Measurements from ENCODE around the gene MPLKIP.
"Not testable (repeated sequence)": the region's sequence is repeated elsewhere in the genome, so short reads cannot be mapped to it uniquely, and the experiment has no call there.

MPLKIP gene

GRCh38 chr7:40134428-40135316, at the start of gene MPLKIP, which contains the start of gene SUGCT:
MPLKIP (minus strand) TSS chr7:40134622; CDS start chr7:40134567, 55 bp downstream.
SUGCT (plus strand) TSS chr7:40135005.
- peak; percentile 68 for DNase-seq

GRCh38 chr7:40182452-40182851, 48.0 kb upstream of the MPLKIP start:
- no peak for DNase-seq

- no peak for DNase-seq
Measured at GRCh38 chr7:40177071-40177470, 42.6 kb upstream of the MPLKIP start.

- no peak for DNase-seq
Measured at GRCh38 chr7:40175725-40176510, 41.5 kb upstream of the MPLKIP start.

GRCh38 chr7:40175256-40175655, 40.8 kb upstream of the MPLKIP start:
- not testable (repeated sequence) for DNase-seq

GRCh38 chr7:40173121-40173520, 38.7 kb upstream of the MPLKIP start:
- not testable (repeated sequence) for DNase-seq

- not testable (repeated sequence) for DNase-seq
Measured at GRCh38 chr7:40168266-40168665, 33.8 kb upstream of the MPLKIP start.

GRCh38 chr7:40167291-40167690, 32.9 kb upstream of the MPLKIP start:
- no peak for DNase-seq

GRCh38 chr7:40165216-40165615, 30.8 kb upstream of the MPLKIP start:
- DNase-seq, result no peak

- DNase-seq, result no peak
Measured at GRCh38 chr7:40162516-40162915, 28.1 kb upstream of the MPLKIP start.

- no peak for DNase-seq
Measured at GRCh38 chr7:40156988-40157387, 22.6 kb upstream of the MPLKIP start.

- no peak for DNase-seq
Measured at GRCh38 chr7:40151504-40151903, 17.1 kb upstream of the MPLKIP start.

- no peak for DNase-seq
Measured at GRCh38 chr7:40148671-40149070, 14.2 kb upstream of the MPLKIP start.

- DNase-seq, result not testable (repeated sequence)
Measured at GRCh38 chr7:40148247-40148580, 13.8 kb upstream of the MPLKIP start.

GRCh38 chr7:40147371-40148246, 13.2 kb upstream of the MPLKIP start:
- DNase-seq, result no peak

- not testable (repeated sequence) for DNase-seq
Measured at GRCh38 chr7:40145596-40146130, 11.2 kb upstream of the MPLKIP start.

- not testable (repeated sequence) for DNase-seq
Measured at GRCh38 chr7:40141916-40142315, 7.5 kb upstream of the MPLKIP start.

GRCh38 chr7:40139891-40140290, 5.5 kb upstream of the MPLKIP start:
- DNase-seq, result not testable (repeated sequence)

- no peak for DNase-seq
Measured at GRCh38 chr7:40138973-40139372, 4.6 kb upstream of the MPLKIP start.

- DNase-seq, result no peak
Measured at GRCh38 chr7:40137563-40137962, 3.1 kb upstream of the MPLKIP start.

GRCh38 chr7:40135317-40135610, 842 bp upstream of the MPLKIP start:
- DNase-seq, result no peak

- DNase-seq, result no peak
Measured at GRCh38 chr7:40133561-40134427, 628 bp downstream of the MPLKIP start.
